GM11168 (cell line): ENCODE results near the gene YTHDC1.
"Not testable (repeated sequence)": the region's sequence is repeated elsewhere in the genome, so short reads cannot be mapped to it uniquely, and the experiment has no call there.

ENCODE experiments used
- in situ Hi-C: fragments of 300-500 bp; cut with MboI; formaldehyde crosslinking; loops from one replicate; pipeline ENCODE4 v1.12.0; 2022; ENCODE audit warnings: low sequenced_read_pairs; ENCODE audit not compliant: unreplicated experiment

YTHDC1 gene

GRCh38 chr4:68349649-68350360, at the start of gene YTHDC1:
Gene YTHDC1, minus strand, starts transcription at chr4:68350090. Its CDS starts 337 bp downstream, at chr4:68349753.
- in situ Hi-C loops = no loop called here

- in situ Hi-C loops = no loop called here
Observed at GRCh38 chr4:68399306-68399705, 49.4 kb upstream of the YTHDC1 start.

GRCh38 chr4:68396756-68397155, 46.9 kb upstream of the YTHDC1 start:
- in situ Hi-C loops = no loop called here

GRCh38 chr4:68391436-68391835, 41.5 kb upstream of the YTHDC1 start:
- in situ Hi-C loops = no loop called here

- in situ Hi-C loops = no loop called here
Observed at GRCh38 chr4:68390205-68390935, 40.5 kb upstream of the YTHDC1 start.

GRCh38 chr4:68389386-68389913, 39.6 kb upstream of the YTHDC1 start:
- in situ Hi-C loops = not testable (repeated sequence)

- in situ Hi-C loops = no loop called here
Observed at GRCh38 chr4:68388347-68388865, 38.5 kb upstream of the YTHDC1 start.

- in situ Hi-C loops = no loop called here
Observed at GRCh38 chr4:68385267-68385666, 35.4 kb upstream of the YTHDC1 start.

- in situ Hi-C loops = no loop called here
Observed at GRCh38 chr4:68383115-68383514, 33.2 kb upstream of the YTHDC1 start.

GRCh38 chr4:68378226-68378625, 28.3 kb upstream of the YTHDC1 start:
- in situ Hi-C loops = no loop called here

GRCh38 chr4:68375667-68376559, 26.0 kb upstream of the YTHDC1 start:
- in situ Hi-C loops = no loop called here

- in situ Hi-C loops = no loop called here
Observed at GRCh38 chr4:68373513-68373912, 23.6 kb upstream of the YTHDC1 start.

GRCh38 chr4:68372588-68372987, 22.7 kb upstream of the YTHDC1 start:
- in situ Hi-C loops = no loop called here

- in situ Hi-C loops = no loop called here
Observed at GRCh38 chr4:68369142-68369805, 19.4 kb upstream of the YTHDC1 start.

- in situ Hi-C loops = no loop called here
Observed at GRCh38 chr4:68368691-68369131, 18.8 kb upstream of the YTHDC1 start.

GRCh38 chr4:68367835-68368234, 17.9 kb upstream of the YTHDC1 start:
- in situ Hi-C loops = no loop called here

- in situ Hi-C loops = no loop called here
Observed at GRCh38 chr4:68366600-68366999, 16.7 kb upstream of the YTHDC1 start.

- in situ Hi-C loops = no loop called here
Observed at GRCh38 chr4:68365068-68365467, 15.2 kb upstream of the YTHDC1 start.

GRCh38 chr4:68361146-68361589, 11.3 kb upstream of the YTHDC1 start:
- in situ Hi-C loops = loop anchor here (5.0 kb wide), 1 partner anchor 84 kb away; no protein-coding TSS in a partner anchor
